DMS 273 (cell line): ENCODE results near the gene SYNGR1.
"Not testable (repeated sequence)": the region's sequence is repeated elsewhere in the genome, so short reads cannot be mapped to it uniquely, and the experiment has no call there.

Experiments
- DNase-seq: peaks from one replicate; lab custom pipeline; 2025; ENCODE audit not compliant: unreplicated experiment; lab: John Stamatoyannopoulos, UW

The SYNGR1 gene

GRCh38 chr22:39316440-39317083 lies 33.2 kb upstream of the SYNGR1 start:
- DNase-seq: peak; percentile 78

- DNase-seq: peak; percentile 55
These were observed 32.6 kb upstream of the SYNGR1 start for GRCh38 chr22:39317084-39317774.

GRCh38 chr22:39317775-39318506 lies 31.9 kb upstream of the SYNGR1 start:
- peak; percentile 47 for DNase-seq

GRCh38 chr22:39318507-39319283 lies 31.1 kb upstream of the SYNGR1 start:
- peak; percentile 55 for DNase-seq

- peak; percentile 98 for DNase-seq
These were observed 30.3 kb upstream of the SYNGR1 start, which contains the start of gene RPL3 for GRCh38 chr22:39319284-39320022. Gene RPL3 (minus strand): TSS chr22:39319623. CDS start chr22:39319597, 26 bp downstream.

- DNase-seq: not testable (repeated sequence)
These were observed 29.2 kb upstream of the SYNGR1 start for GRCh38 chr22:39320616-39321029.

- DNase-seq: no peak
These were observed 24.3 kb upstream of the SYNGR1 start for GRCh38 chr22:39325392-39325932.

GRCh38 chr22:39327995-39328754 lies 21.6 kb upstream of the SYNGR1 start:
- no peak for DNase-seq

GRCh38 chr22:39330553-39330952 lies 19.2 kb upstream of the SYNGR1 start:
- not testable (repeated sequence) for DNase-seq

- no peak for DNase-seq
These were observed 17.2 kb upstream of the SYNGR1 start for GRCh38 chr22:39332441-39333064.

GRCh38 chr22:39336411-39336810 lies 13.4 kb upstream of the SYNGR1 start:
- DNase-seq: no peak

GRCh38 chr22:39339775-39340174 lies 10.0 kb upstream of the SYNGR1 start:
- not testable (repeated sequence) for DNase-seq

GRCh38 chr22:39341179-39341578 lies 8.6 kb upstream of the SYNGR1 start:
- DNase-seq: no peak

- peak; percentile 78 for DNase-seq
These were observed 6.3 kb upstream of the SYNGR1 start for GRCh38 chr22:39343259-39344045.

- DNase-seq: no peak
These were observed 5.8 kb upstream of the SYNGR1 start for GRCh38 chr22:39344046-39344390.

- DNase-seq: no peak
These were observed 4.6 kb upstream of the SYNGR1 start for GRCh38 chr22:39345231-39345630.

GRCh38 chr22:39348909-39349505 lies 784 bp upstream of the SYNGR1 start:
- DNase-seq: peak; percentile 42

GRCh38 chr22:39349506-39349966 lies 255 bp upstream of the SYNGR1 start:
- peak; percentile 79 for DNase-seq
